Measurements from ENCODE around the gene STK39.

Gene STK39

DNA sequence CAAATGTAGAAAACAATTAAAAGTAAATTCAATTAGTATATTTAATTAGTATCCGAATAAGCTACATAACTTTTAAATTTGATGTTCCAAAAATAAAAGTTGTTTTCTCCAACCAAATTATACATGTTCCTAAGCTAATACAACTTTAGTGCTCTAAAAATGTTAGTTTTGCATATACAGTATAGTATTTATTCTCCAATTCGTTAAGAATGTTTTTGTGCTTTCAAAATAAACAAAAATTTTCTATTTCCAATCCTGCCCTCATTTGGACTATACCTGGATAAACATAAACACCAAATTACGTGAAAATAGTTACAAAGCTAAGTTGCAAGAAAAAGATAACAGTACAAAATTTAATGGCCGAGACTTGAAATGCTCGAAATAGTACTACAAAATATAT, 71.9 kb downstream of the STK39 start:
- TF ChIP-seq GATA3 (IDR thresholded peaks at IDR 0.05; ENCODE audit: low read depth, low read length) (no peak), GATA2 (IDR thresholded peaks at IDR 0.05; ENCODE audit: low read depth, low read length) (no peak)

DNA sequence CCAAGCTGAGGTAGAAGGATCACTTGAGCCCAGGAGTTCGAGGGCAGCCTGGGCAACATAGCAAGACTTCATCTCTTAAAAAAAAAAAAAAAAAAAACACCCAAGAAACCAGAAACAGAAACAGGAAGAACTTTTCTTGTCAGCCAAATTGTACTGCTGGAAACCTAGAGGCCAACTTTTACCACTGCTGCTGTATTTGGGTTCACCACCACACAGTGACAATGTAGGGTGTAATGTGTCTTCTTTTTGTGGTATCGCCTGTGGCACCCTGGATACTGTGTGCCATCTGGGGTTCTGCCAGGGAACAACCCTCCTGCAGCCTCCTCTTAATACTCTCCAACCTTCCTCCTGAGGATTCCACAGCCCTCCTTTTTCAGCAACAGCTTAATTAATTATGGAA, 72.6 kb downstream of the STK39 start:
- TF ChIP-seq GATA3 (IDR thresholded peaks at IDR 0.05; ENCODE audit: low read depth, low read length) = no peak
- TF ChIP-seq GATA2 (IDR thresholded peaks at IDR 0.05; ENCODE audit: low read depth, low read length) = no peak

DNA sequence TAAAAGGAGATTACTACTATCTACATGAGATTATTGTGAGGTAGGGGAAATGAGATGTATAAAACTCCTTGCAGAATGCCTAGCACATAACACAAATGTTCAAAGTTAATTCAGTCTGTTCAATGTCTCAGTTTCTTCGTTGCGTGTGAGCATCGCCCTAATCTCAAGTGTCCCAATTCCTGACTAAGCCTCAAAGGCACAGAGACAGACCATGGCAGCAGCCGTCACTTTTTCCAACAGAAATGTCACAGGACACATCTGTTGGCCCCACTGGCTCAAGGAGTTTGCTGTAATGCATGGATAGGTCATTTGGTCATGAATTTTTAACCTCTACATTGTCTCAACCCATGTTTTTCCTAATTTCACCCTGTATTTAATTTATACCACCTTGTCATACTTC, 75.3 kb downstream of the STK39 start:
- TF ChIP-seq GATA3 (IDR thresholded peaks at IDR 0.05; ENCODE audit: low read depth, low read length) (no peak), GATA2 (IDR thresholded peaks at IDR 0.05; ENCODE audit: low read depth, low read length) (no peak)

DNA sequence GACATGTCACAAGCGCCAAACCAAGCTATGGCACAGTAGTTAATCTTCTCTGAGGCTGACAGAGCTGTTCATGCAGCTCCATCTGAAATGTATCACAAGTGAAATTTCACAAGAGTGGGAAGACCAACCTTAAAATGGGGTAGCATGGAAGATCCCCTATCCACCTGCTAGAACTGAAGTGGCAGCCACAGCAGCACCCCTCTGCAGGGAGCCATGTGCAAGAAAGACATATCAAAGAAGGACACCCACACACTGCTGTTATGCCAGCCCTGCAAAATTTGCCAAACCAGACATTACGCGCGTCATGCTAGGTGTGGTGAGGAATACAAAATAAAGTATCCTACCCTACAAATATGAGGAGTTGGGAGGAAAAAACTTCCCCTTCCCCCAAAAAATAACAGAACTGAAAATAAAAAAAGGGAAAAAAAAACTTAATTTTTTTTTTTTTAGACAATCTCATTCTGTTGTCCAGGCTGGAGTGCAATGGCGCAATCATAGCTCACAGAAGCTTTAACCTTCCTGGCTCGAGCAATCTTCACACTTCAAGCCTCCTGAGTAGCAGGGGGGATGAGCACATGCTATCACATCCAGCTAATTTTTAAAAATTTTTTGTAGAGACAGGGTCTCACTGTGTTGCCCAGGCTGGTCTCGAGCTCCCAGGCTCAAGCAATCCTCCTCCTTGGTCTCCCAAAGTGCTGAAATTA, 76.2 kb downstream of the STK39 start:
- TF ChIP-seq GATA3 (IDR thresholded peaks at IDR 0.05; ENCODE audit: low read depth, low read length) (no peak), GATA2 (IDR thresholded peaks at IDR 0.05; ENCODE audit: low read depth, low read length) (no peak)

DNA sequence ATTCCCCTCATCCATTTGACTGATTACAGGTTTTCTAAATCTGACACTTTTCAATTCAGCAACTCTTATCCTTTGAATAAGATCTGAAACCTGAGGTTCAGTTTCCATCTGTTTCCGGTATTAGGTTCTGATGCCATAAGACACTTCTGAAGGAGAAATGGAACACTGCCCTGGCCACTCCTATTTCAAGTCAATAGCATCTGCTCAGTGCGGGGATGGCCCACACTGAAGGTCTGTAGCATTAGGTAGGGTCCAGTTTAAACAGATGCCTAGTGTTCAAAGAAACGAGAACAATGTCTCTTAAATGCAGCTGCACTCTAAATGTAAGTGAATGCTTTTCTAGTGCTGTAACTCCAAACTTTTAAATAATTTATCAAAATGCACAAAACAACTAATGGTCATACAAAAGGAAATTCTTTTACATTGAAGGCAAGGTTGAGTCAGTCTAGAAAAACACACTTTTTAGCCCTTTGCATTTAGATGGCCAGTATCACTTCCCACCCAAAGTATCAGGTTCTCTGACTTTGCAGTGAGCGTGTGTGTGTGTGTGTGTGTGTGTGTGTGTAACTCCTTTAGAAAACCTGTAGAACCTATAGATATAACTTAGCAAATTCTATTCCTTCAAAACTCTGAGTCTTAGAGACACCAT, 78.2 kb downstream of the STK39 start:
- TF ChIP-seq GATA3 (IDR thresholded peaks at IDR 0.05; ENCODE audit: low read depth, low read length) (no peak), GATA2 (IDR thresholded peaks at IDR 0.05; ENCODE audit: low read depth, low read length) (no peak)

DNA sequence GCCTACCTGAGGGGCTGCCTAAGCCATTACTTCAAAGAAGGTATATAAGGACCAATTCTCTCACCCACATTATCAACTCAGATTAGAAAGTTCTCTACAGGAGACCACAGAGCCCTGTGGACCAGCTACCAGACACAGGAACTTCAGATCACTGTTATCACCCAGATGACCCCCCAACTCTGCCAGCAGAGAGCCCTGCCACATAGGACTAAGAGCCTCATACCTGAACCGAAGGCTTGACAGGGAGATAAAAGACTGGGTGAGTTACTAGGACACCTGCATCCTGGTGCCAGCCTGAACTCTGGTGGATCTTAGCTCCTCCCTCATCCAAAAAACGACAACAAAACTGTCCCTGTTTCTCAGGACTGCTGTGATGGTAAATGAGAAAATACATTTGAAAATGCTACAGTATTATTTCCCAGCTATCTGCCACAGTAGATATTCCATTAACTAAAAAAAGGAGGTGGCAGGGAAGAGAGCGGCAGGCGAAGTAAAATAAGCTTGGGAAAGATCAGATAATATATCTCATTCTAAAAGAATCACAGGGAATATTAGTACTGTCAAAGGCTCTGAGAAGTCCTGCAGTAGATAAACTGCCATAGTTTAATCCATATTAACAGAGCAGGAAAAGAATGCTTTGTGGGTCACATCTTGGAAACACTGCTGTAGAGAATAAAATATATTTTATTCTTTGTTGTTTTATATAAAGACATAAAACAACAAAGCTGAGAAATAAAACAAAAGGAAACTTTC, 79.7 kb downstream of the STK39 start:
- no peak for TF ChIP-seq GATA3 (IDR thresholded peaks at IDR 0.05; ENCODE audit: low read depth, low read length)
- TF ChIP-seq GATA2 (IDR thresholded peaks at IDR 0.05; ENCODE audit: low read depth, low read length) = no peak

DNA sequence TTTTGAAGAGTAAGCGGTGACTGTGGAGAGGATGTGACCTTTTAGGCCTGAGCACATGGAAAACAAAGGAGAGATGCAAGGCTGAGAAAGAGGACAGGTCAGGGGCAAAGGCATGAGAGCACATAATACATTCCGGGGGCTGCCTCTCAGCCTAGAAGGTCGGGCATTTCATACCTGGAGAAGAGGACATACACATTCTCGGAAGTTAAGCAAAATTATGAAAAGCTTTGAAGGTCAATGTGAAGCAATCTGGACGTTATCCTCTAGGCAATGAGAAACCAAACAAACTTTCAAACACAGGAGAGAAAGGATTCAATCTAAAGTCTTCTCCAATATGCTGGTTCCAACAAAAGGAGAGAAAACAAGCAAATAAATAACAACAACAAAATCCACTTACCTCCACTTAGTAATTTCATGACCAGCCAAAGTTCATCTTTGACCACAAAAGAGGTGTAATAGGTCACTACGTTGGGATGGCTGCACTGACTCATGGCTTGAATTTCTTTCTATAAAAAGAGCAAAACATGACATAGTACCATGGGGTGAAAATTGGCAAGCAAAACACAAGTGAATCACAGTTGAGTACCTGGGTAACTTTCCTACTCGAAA, 80.4 kb downstream of the STK39 start:
- TF ChIP-seq GATA2 (IDR thresholded peaks at IDR 0.05; ENCODE audit: low read depth, low read length) (no peak), GATA3 (IDR thresholded peaks at IDR 0.05; ENCODE audit: low read depth, low read length) (no peak)

DNA sequence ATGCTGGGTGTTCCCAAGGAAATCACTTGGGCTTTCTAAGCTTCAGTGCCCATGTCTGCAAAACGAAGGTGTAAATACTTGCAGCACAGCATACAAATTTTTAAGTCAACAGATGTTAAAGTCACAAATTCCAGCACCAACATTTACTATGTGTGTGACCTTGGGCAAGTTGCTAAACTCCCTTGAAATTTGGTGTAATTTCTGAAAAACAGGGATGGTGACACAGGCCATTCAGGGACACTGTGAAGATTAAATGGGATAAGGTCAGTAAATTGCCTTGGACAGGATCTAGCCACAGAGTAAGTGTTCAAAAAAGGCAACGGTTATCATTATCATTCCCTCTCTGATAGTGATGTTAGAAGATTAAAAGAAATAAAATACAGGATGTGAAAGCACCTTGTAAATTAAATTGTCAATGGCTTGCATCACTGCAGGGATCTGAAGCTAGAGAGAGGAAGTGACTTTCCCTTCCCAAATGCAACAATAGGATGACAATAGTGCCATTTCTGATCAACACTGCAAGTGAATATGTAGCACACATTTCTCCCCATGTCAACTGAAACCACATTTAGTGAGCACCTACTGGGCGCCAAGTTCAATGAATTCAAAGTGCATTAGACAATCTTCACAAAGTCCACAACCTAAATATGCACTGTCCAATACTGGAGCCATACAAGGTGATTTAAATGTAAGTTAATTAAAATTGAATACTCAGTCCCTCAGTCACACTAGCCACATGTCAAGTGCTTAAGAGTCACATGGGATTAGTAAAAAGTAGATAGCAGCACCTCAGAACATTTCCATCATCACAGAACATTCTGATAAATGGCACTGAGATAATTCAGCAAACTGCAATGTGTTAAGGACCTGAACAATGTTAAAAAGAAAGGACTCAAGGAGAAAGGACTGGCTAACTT, 81.2 kb downstream of the STK39 start:
- TF ChIP-seq GATA3 (IDR thresholded peaks at IDR 0.05; ENCODE audit: low read depth, low read length) (no peak), GATA2 (IDR thresholded peaks at IDR 0.05; ENCODE audit: low read depth, low read length) (no peak; the same call in 1 of the 2 replicates)

DNA sequence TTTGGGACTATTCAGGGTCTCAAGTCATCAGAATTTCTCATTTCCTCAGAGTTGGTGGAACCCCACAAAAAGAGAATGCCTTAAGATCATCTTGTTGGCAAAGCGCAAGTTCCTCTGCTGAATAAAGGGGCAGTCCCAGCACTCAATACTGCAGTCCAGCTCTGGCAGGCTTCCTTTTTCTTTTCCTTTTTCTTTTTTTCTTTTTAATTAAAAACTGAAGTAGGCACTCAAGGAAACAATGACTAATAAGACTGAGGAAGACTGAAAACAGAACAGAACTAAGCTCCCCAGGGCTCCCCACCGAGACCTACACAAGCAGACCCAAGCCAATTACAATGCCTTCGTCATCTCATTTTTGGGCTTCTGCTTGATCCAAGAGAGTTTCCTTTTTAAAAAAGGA, 82.0 kb downstream of the STK39 start:
- no peak for TF ChIP-seq GATA2 (IDR thresholded peaks at IDR 0.05; ENCODE audit: low read depth, low read length)

DNA sequence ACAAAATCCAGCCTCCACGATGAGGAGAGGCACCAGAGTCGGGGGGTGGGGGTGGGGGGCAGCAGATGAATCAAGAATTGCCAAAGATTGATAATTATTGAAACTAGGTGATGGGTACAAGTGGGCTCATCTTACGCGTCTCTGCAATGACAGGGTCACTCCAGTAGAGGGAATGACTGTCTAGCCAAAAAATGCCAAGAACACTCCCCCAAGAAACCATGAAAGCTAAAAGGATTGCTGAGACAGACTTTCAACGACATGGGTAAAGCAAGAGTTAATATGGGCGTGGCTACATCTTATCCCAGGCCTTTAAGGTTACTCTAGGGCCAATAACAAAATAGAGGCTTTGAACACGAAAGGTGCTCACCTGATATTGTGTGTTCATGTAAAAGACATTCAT, 86.5 kb downstream of the STK39 start:
- TF ChIP-seq GATA2 (IDR thresholded peaks at IDR 0.05; ENCODE audit: low read depth, low read length) (no peak), GATA3 (IDR thresholded peaks at IDR 0.05; ENCODE audit: low read depth, low read length) (no peak)

DNA sequence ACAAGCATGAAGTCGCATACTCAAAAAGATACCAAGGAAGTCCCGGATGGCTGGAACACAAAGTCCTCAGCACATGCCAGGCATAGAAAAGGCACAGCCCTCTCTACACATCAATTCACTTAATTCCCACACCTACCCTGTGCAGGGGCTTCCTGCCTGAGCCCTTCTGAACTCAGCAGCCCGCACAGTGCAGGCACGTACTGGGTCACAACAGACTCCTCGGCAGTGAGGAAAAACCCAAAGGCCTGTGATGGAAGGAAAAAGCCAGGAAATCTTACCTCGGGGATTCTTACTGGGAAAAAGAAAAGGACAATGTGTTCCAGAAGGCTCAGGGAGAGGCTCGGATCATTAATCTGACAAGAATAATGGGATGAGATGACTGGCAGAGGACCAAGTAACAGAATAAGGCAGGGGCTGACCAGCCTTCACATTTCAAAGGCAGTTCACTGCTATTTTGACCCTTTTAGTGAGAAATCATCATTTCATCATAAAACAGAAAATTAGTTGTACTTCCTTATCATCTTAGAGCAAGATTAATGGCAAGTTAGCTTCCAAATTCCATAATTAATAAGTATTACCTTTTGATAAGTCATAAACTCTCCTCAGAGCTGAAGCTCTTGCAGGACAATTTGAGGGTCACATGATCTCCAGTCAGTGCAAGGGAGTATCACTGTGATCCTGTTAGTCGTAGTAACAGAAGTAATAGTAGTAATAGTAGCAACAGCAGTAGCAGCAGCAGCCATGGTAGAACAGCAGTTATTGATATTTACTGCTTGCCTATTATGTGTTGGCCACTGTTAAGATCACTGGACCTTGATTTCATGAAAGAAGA, 87.4 kb downstream of the STK39 start:
- no peak for TF ChIP-seq GATA3 (IDR thresholded peaks at IDR 0.05; ENCODE audit: low read depth, low read length)
- TF ChIP-seq GATA2 (IDR thresholded peaks at IDR 0.05; ENCODE audit: low read depth, low read length) = no peak

DNA sequence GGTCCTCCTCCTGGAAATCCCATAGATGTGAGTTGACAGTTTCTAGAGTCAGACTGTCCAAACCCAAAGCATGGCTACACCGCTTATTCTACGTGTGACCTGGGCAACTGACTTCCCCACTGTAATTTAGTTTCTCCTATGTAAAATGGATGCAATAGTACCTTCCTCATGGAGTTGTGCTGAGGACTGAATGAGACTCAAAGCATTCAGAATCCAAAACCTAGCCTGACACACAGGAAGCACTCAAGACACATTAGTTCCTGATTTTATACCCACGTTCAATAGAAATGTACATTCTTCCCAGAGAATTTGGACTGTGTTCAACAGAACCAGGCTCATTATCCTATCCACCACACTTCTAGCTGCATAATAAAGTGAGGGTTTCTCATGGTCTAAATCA, 88.8 kb downstream of the STK39 start:
- TF ChIP-seq GATA2 (IDR thresholded peaks at IDR 0.05; ENCODE audit: low read depth, low read length) = no peak
- TF ChIP-seq GATA3 (IDR thresholded peaks at IDR 0.05; ENCODE audit: low read depth, low read length) = no peak

DNA sequence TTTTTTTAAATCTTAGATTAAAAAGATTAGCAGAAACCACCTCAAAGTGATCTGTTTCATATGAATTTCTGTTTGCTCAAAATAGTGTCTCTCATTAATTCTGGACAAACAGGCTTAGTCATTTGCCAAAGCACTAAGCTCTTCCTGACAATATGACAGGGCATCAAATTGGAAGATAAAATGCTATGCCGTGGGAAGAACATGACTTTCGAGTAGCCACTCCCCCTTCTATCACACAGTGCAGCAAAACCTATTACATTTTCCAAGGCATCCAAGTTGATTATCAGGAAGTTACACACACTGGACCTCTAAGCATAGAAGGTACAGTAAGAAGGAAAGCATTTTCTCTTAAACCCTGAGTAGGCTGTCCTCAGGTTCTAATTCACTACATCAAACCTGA, 89.5 kb downstream of the STK39 start:
- TF ChIP-seq GATA2 (IDR thresholded peaks at IDR 0.05; ENCODE audit: low read depth, low read length) (no peak), GATA3 (IDR thresholded peaks at IDR 0.05; ENCODE audit: low read depth, low read length) (no peak)

Measured in SH-SY5Y (cell line).